GM21526 (cell line): Measurements from ENCODE around the gene TBCD.

Source experiments
- ATAC-seq: cut with Tn5 transposase; IDR thresholded peaks from one replicate; pipeline ENCODE4 v1.9.1; 2021; ENCODE audit warnings: moderate library complexity; ENCODE audit not compliant: unreplicated experiment, low FRiP score

TBCD gene

GRCh38 chr17:82751571-82752370 is at the start of gene TBCD:
TBCD (plus strand) TSS chr17:82752065; CDS start chr17:82752194, 129 bp downstream.
- peak; percentile 68 for ATAC-seq

GRCh38 chr17:82702231-82702927 is 49.5 kb upstream of the TBCD start:
- ATAC-seq = no peak

GRCh38 chr17:82703036-82703745 is 48.7 kb upstream of the TBCD start:
- no peak for ATAC-seq

- ATAC-seq = no peak
Observed at GRCh38 chr17:82703935-82704865, 47.7 kb upstream of the TBCD start.

- no peak for ATAC-seq
Observed at GRCh38 chr17:82704886-82705285, 47.0 kb upstream of the TBCD start.

- ATAC-seq = no peak
Observed at GRCh38 chr17:82705756-82706155, 46.1 kb upstream of the TBCD start.

GRCh38 chr17:82709024-82709675 is 42.7 kb upstream of the TBCD start:
- no peak for ATAC-seq

GRCh38 chr17:82709676-82710498 is 42.0 kb upstream of the TBCD start:
- no peak for ATAC-seq

- ATAC-seq = no peak
Observed at GRCh38 chr17:82710499-82711232, 41.2 kb upstream of the TBCD start.

- no peak for ATAC-seq
Observed at GRCh38 chr17:82713071-82713723, 38.7 kb upstream of the TBCD start.

GRCh38 chr17:82716203-82717010 is 35.5 kb upstream of the TBCD start, which contains the start of gene FN3KRP:
FN3KRP (plus strand) TSS chr17:82716706; CDS start chr17:82716756, 50 bp downstream.
- ATAC-seq = peak; percentile 66

- no peak for ATAC-seq
Observed at GRCh38 chr17:82718986-82719685, 32.7 kb upstream of the TBCD start.

- ATAC-seq = no peak
Observed at GRCh38 chr17:82720204-82720603, 31.7 kb upstream of the TBCD start.

GRCh38 chr17:82722341-82723013 is 29.4 kb upstream of the TBCD start:
- ATAC-seq = no peak

- no peak for ATAC-seq
Observed at GRCh38 chr17:82723169-82723807, 28.6 kb upstream of the TBCD start.
